ENCODE data around the gene ACAA1. TPM values are rescaled to one million over a fixed set of nuclear protein-coding genes. Genes with fewer than 3 reads are reported as not detected.

Gene ACAA1
- total and polyA plus RNA-seq, 2 experiments from 2014 or later = 21.4 to 26.6 TPM

DNA sequence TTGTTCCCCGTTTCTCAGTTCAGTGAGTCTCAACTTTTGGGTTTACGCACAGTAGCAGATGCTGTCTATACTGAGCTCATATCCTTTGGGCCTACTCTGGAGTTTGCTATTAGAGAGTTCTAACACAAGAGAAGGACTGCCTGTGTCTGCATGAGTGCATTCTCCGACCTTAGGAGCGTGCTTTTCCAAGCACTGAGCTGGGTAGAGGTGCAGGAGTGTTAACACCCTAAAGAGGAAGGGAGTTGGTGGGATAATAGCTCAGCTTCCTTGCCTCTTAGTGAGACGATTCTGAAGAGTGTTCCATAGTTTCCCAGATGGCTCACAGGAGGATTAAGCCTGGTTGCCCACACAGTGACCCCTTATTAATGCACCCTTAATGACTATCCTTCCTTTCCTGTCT is 21.5 kb upstream of the ACAA1 start:
- Mint-ChIP-seq H3K27ac (no peak overlapping the region), H3K4me1 (no peaks in the 10 kb centered on the region), H3K9me3 (no peaks in the 10 kb centered on the region), H3K27me3 (ENCODE audit: insufficient read depth, low read depth, poor library complexity) (peaks cover 3% of the 10 kb centered on the region), H3K36me3 (ENCODE audit: low read depth) (no peaks in the 10 kb centered on the region), H3K4me3 (no peak overlapping the region)
- peaks cover 9% of the 10 kb centered on the region for H3F3A ChIP-seq (replicated peaks; ENCODE audit: low read depth)
- H3K27me3 ChIP-seq (ENCODE audit: insufficient read depth) = no peaks in the 10 kb centered on the region
- no peak overlapping the region for H3K4me2 ChIP-seq
- no peak for DNase-seq (ENCODE audit: low spot score)
- H2AFZ ChIP-seq = no peak overlapping the region
- 0 out of 2 replicates have a peak, but pooled peaks cover 2% of the 10 kb centered on the region for H3K9me2 ChIP-seq (ENCODE audit: insufficient read depth)
- TF ChIP-seq EZH2 (IDR thresholded peaks at IDR 0.05; ENCODE audit: low read depth, unreplicated experiment) (no peak), ZNF331 (CRISPR knock-in tag; IDR thresholded peaks at IDR 0.05; ENCODE audit: low read depth) (no peak), STAT1 (IDR thresholded peaks at IDR 0.05; ENCODE audit: unreplicated experiment) (no peak), ZNF114 (CRISPR knock-in tag; IDR thresholded peaks at IDR 0.05) (no peak)
- TF ChIP-seq, protein P1, sequence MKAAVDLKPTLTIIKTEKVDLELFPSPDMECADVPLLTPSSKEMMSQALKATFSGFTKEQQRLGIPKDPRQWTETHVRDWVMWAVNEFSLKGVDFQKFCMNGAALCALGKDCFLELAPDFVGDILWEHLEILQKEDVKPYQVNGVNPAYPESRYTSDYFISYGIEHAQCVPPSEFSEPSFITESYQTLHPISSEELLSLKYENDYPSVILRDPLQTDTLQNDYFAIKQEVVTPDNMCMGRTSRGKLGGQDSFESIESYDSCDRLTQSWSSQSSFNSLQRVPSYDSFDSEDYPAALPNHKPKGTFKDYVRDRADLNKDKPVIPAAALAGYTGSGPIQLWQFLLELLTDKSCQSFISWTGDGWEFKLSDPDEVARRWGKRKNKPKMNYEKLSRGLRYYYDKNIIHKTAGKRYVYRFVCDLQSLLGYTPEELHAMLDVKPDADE (IDR thresholded peaks at IDR 0.05) = no peak
- TF ChIP-seq, protein P2, sequence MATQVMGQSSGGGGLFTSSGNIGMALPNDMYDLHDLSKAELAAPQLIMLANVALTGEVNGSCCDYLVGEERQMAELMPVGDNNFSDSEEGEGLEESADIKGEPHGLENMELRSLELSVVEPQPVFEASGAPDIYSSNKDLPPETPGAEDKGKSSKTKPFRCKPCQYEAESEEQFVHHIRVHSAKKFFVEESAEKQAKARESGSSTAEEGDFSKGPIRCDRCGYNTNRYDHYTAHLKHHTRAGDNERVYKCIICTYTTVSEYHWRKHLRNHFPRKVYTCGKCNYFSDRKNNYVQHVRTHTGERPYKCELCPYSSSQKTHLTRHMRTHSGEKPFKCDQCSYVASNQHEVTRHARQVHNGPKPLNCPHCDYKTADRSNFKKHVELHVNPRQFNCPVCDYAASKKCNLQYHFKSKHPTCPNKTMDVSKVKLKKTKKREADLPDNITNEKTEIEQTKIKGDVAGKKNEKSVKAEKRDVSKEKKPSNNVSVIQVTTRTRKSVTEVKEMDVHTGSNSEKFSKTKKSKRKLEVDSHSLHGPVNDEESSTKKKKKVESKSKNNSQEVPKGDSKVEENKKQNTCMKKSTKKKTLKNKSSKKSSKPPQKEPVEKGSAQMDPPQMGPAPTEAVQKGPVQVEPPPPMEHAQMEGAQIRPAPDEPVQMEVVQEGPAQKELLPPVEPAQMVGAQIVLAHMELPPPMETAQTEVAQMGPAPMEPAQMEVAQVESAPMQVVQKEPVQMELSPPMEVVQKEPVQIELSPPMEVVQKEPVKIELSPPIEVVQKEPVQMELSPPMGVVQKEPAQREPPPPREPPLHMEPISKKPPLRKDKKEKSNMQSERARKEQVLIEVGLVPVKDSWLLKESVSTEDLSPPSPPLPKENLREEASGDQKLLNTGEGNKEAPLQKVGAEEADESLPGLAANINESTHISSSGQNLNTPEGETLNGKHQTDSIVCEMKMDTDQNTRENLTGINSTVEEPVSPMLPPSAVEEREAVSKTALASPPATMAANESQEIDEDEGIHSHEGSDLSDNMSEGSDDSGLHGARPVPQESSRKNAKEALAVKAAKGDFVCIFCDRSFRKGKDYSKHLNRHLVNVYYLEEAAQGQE (IDR thresholded peaks at IDR 0.05; ENCODE audit: unreplicated experiment) = no peak
- ATAC-seq = no peak
- no peaks in the 10 kb centered on the region for H4K20me1 ChIP-seq (replicated peaks; ENCODE audit: insufficient read depth)
- no peaks in the 10 kb centered on the region for H3K79me2 ChIP-seq (replicated peaks; ENCODE audit: insufficient read depth)
- no peak overlapping the region for H3K4me3 ChIP-seq
- no peaks in the 10 kb centered on the region for H3K36me3 ChIP-seq (ENCODE audit: insufficient read depth)
- H3K27ac ChIP-seq (ENCODE audit: low read depth) = no peak overlapping the region
- H3K4me1 ChIP-seq (ENCODE audit: insufficient read depth) = no peaks in the 10 kb centered on the region

DNA sequence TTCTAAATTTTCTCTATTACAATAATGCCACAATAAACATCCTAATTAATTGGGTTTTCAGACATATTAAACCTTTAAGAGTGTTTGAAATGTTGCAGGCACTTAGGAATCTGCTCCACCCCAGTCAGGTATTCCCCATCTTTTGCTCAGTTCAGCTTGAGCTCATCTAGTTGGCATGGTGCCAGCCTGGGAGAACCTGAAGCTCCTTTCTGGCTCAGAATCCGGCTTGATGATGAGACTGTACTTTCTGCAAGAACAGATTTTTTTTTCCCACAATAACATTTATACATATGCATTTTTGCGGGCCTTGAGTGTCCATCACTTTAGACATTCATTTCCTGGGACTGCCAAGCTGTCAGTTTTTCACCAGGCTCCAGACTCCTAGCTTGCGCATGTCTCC is 20.7 kb upstream of the ACAA1 start:
- Mint-ChIP-seq H3K36me3 (ENCODE audit: low read depth) (no peaks in the 10 kb centered on the region), H3K27ac (no peak overlapping the region), H3K4me3 (no peak overlapping the region), H3K27me3 (ENCODE audit: insufficient read depth, low read depth, poor library complexity) (peaks cover 3% of the 10 kb centered on the region), H3K4me1 (peaks cover 4% of the 10 kb centered on the region; the same call in 1 of the 3 replicates), H3K9me3 (no peaks in the 10 kb centered on the region)
- H3K4me3 ChIP-seq = no peak overlapping the region
- no peaks in the 10 kb centered on the region for H3K79me2 ChIP-seq (replicated peaks; ENCODE audit: insufficient read depth)
- no peak overlapping the region for H3K27ac ChIP-seq (ENCODE audit: low read depth)
- no peak for ATAC-seq
- no peaks in the 10 kb centered on the region for H3K4me1 ChIP-seq (ENCODE audit: insufficient read depth)
- no peak overlapping the region for H2AFZ ChIP-seq
- peaks cover 7% of the 10 kb centered on the region for H3F3A ChIP-seq (replicated peaks; ENCODE audit: low read depth)
- H3K36me3 ChIP-seq (ENCODE audit: insufficient read depth) = no peaks in the 10 kb centered on the region
- DNase-seq (ENCODE audit: low spot score) = no peak
- H4K20me1 ChIP-seq (replicated peaks; ENCODE audit: insufficient read depth) = no peaks in the 10 kb centered on the region
- 0 out of 2 replicates have a peak, but pooled peaks cover 2% of the 10 kb centered on the region for H3K9me2 ChIP-seq (ENCODE audit: insufficient read depth)
- no peaks in the 10 kb centered on the region for H3K27me3 ChIP-seq (ENCODE audit: insufficient read depth)
- no peak overlapping the region for H3K4me2 ChIP-seq
- TF ChIP-seq POLR2AphosphoS5 (IDR thresholded peaks at IDR 0.05; ENCODE audit: low read depth) = no peak
- no peak for TF ChIP-seq JUNB (IDR thresholded peaks at IDR 0.05; ENCODE audit: unreplicated experiment)
- no peak for TF ChIP-seq ZNF331 (CRISPR knock-in tag; IDR thresholded peaks at IDR 0.05; ENCODE audit: low read depth)
- TF ChIP-seq, protein P3, sequence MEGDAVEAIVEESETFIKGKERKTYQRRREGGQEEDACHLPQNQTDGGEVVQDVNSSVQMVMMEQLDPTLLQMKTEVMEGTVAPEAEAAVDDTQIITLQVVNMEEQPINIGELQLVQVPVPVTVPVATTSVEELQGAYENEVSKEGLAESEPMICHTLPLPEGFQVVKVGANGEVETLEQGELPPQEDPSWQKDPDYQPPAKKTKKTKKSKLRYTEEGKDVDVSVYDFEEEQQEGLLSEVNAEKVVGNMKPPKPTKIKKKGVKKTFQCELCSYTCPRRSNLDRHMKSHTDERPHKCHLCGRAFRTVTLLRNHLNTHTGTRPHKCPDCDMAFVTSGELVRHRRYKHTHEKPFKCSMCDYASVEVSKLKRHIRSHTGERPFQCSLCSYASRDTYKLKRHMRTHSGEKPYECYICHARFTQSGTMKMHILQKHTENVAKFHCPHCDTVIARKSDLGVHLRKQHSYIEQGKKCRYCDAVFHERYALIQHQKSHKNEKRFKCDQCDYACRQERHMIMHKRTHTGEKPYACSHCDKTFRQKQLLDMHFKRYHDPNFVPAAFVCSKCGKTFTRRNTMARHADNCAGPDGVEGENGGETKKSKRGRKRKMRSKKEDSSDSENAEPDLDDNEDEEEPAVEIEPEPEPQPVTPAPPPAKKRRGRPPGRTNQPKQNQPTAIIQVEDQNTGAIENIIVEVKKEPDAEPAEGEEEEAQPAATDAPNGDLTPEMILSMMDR (conservative IDR thresholded peaks at IDR 0.05; ENCODE audit: low read depth in 2 of 2) = no peak
- TF ChIP-seq CREB1 (CRISPR knock-in tag; IDR thresholded peaks at IDR 0.05; ENCODE audit: low read depth) = no peak

All from GM23338 (cell line).